HG02970 (cell line): ENCODE data around the gene USB1.

Experiments
- ATAC-seq: cut with Tn5 transposase; IDR thresholded peaks from one replicate; pipeline ENCODE4 v1.9.1; 2021; ENCODE audit warnings: mild to moderate bottlenecking, moderate library complexity, moderate number of reproducible peaks; ENCODE audit not compliant: unreplicated experiment, low FRiP score

The USB1 gene

DNA sequence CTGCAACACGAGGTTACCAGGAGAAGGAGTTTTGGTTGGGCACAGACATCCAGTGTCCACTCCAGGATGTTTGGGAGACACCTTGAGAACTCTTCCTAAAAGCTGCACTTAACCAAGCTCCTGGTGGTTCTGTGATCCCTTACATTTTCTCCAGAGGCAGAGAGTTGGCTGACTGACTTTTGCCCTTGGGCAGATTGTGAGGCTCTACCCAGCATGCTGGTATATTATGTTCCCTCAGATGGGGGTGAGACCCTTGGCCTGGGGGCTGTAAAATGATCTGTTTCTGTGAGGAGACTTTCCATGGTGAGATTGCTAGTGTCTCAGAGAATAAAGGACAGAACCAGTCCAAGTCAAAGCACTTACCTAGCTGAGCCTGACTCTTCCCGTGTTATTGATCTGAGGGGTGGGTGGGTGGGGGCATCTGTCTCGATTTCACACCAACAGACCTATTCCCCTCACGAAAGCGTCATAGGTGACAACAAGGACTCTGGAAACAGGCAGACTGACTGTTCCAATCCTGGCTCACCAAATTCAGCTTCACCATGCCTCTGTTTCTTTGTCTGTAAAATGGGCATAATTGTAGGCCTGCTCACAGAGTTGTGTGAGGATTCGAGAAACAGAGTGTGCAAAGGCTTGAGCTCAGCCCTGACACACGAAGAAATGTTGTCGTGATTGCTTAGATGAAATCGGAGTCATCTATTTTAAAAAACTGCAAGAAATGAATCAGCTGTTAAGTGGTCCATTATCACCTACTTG, 12.2 kb downstream of the USB1 start:
- no peak for ATAC-seq

DNA sequence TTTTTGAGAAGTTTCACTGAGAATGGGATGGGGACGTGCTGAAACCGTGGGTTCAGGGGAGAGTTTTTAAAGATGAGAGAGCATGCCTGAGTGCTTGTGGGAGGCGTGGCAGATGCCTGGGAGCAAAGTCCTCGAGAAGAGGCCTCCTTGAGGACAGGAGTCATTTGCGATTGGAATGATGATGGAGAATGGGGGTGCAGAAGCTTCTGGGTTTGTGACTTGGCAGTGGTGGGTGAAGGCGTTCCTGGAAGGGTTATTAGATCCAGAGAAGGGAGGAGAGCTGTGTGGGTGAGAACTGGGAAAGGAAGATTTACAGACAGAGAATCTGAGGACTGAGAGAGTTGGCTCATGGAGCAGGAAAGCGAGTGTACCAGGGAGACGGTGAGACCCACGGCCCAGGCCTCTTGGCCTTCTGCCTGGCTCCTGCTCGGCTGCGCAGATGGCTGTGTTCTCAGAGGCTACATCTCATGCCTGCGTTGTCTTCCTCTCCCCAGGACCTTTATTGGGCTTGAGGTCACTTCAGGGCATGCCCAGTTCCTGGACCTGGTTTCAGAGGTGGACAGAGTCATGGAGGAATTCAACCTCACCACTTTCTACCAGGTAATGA, 15.7 kb downstream of the USB1 start:
- ATAC-seq, result no peak

DNA sequence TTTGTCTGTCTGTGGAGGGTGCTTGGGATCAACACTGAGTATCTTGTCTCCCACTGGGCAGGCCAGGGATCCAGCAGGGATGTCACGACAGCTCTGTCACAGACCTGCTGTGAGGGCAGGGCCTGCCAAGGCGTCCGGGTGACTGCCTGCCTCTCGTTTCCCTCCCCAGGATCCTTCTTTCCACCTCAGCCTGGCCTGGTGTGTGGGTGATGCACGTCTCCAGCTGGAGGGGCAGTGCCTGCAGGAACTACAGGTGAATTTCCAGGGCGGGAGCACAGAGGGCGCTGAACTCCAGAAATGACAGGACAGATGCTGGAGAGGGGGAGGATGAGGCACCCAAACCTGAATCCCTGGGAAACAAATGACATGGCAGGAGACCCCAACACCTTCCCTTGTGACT, 17.6 kb downstream of the USB1 start:
- ATAC-seq, result no peak

DNA sequence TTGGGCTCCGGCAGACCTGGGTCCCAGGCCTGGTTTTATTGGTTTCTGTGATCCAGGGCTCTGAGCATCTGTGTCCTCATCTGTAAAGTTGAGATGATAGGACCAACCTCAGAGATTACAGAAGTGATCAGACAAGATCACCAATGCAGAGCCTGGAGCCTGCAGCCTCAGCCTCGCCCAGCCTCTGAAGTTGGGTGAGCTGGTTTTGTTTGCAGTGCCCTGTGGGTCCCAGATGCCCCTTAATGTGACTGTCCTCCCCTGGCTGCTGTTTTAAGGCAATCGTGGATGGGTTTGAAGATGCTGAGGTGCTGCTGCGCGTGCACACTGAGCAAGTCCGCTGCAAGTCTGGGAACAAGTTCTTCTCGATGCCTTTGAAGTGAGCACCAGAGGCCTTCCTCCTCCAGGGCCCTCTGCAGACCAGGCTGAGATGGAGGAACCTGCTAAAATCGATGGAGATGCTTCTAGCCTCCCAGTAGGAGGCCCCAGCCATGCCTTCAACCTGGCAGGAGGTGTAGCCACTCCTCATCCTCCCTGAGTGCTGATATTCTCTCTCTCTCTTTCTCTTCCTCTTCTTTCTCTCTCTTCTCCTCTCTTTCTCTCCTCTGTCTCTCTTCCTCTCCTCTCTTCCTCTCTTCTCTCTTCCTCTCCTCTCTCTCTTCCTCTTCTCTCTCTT, 18.8 kb downstream of the USB1 start:
- ATAC-seq, result no peak

DNA sequence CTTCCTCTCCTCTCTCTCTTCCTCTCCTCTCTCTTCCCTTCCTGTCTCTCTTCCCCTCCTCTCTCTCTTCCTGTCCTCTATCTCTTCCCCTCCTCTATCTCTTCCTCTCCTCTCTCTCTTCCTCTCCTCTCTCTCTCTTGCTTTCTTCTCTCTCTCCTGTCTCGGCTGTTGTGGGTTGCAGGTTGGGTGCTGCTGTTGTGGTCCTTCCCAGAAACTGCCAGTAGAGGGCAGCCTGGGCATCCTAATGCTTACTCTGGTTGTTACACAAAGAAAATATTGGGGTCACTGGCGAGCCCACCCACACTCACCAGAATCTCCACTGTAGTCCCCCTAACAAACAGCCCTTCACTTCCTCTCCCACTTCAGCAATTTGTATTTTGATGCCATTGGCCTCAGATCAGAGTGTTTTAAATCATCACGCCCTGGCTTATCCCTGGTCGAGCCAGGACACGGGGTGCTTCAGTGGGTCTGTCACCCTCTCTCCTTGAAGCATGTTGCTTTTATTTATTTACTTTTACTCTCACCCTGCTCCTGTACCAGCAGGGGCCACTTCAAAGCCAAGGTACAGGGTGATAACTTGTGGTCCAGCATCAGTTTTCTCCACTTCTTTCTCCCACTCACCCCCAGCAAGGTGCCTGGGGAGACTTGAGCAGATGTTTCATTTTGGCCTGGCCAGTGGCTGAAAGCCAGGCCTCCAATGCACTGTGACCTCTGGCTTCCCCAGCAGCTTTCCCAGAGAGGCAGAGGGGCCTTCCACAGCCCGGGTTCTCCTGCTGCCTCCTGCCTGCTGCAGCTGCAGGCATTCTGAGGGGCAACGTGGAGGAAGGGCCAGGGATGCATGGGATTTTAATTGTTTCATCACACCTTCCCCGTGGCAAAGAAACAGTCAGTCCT, 19.7 kb downstream of the USB1 start:
- ATAC-seq, result no peak

DNA sequence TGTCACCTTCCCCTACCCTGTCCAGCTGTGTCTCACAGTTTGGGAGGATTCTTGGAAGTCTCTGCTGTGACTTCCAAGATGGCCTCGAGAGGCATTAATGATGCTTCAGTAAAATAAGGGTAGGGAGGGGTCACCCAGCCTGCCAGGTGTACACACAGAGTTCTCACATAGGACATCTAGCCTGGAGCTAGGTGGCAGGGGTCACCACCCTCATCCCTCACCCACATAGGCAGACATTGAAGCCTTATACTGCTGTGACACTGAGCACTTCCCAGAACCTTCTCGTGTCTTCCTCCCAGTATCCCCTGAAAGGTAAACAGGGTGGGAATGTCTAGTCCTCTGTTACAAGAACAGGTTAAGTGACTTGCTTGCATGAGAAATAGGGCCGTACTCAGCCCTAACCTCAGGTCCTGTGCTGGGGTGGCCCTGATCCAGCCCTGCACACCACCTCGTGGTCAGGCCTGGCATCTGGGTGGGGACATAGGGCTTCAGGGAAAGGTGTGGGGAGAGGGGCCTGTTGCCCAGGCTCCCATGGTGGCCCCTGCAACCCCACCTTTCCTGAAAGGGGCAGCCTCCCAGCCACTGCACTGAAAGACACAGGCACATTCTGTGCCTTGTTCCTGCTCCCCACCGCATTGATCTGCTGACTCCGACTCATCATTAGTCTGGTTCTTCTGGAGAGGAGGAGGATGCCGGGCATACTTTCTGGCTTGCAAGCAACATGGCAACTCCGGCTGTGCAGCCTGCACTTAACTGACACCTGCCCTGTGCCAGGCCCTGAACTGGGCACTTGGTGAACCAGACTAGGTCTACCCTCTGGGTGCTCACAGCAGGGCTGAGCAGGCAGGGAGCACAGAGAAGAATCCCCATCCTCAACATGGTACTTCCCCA, 20.7 kb downstream of the USB1 start:
- ATAC-seq, result no peak

DNA sequence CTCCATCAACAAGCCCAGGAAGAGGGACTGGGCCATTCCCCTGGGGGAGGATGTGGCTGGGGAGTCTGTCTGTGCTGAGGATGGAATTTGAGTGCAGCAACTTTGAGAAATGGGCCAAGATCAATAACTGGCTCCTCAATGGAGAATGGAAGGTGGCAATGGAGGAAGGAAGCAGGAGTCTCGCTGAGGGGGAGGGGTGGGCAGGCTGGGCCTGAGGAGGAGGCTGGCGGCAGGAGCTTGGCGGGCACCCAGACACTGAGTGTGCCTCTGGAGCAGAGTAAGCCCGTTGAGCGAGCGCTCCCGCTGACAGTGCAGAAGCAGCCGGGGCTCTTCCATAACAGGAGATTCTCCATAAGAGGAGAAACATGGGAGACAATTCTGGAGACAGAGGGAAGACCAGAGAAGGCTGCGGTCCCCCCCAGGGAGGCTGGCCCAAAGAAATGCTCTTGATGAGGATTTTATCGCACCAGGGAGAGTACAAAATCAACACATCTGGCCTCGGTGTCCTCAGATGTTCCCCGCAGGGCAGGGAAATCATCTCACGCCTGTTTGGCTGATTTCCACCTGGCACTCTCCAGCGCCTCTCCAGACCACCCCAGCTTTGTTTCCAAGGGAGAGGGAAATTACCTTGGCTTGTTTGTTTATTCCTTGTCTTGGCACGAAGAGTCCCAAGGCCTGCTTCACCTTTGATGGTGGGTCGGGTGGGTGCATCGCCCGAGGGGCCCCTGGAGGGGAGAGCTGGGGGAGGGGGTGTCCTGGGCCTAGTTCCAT, 21.6 kb downstream of the USB1 start:
- no peak for ATAC-seq

DNA sequence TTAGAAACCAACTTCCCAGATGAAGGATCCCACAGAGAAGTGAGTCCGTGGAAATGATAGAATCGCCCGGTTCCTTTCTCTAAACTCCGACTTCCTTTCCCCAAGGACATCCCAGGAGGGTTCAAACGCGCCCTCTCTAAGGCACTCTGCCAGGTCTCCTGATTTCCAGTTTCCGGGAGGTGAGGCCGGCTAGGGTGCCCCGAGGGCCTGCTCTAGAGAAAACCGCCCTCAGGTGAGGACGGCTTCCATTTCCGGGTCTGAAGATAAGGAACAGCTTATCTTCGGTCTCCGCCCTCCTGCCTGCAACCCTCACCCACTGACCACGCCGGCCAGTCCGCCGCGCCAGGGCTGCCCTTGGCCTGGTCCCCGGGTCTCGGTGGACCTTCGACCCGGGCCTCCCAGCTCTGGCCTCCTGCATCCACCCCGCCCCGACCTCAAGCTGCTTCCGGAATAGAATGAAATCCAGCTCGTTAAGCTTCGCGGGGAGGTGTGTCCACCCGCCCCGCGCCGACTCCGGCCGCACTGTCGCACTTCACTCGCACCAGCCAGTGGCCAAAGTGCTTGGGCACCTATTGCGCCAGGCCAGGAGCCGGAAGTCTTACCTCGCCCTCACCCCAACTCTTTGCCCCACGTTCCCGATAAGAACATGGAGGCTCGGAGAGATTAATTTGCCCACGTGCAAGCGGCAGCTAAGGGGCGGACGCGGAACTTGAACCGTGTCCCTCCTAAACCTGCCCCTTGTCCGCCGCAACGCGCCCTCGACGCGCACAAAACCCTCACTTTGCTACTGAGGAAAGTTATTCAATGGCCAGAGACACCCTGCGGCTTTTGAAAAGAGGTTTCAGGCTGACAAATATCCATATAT, 23.5 kb downstream of the USB1 start:
- ATAC-seq, result no peak

DNA sequence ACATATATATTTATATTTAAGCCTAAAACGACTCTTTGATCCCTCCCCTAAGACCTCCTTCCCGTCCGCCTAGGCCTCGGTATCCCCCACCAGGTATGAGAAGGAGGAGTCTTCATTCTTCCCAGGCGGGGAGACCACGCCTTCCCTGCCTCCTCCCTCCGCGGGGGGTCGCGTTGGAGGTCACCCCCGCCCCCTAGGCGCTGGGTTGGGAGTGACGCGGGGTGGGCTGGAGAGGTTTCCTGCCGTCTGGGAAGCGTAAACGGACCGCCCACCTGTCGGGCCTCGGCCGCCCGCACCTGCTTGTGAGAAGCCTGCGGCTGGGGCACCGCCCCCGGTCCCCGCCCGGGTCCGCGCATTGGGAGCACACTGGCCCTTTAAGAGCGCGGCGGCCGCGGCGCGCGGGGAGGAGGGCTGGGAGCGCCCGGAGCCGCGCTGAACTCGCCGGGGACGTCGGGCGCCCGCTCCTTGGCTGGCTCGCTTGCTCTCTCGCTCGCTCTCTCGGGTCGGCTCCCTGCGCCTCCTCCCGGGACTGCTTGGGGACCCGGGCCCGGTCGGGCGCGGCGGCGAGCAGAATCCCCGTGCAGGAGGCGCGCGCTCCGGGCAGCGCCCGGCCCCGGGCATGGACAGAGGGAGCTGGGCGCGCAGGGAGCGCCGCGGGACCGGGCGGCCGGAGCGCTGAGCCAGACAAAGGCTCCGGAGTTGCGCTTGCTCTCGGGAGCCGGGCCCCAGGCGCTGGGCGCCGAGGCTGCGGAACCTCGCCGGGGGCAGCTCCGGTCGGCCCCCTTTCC, 24.3 kb downstream of the USB1 start, which contains the start of gene MMP15:
MMP15 (plus strand) TSS at position 404 of the 788 bp plus-strand sequence. CDS start 597 bp downstream, outside the sequence.
- ATAC-seq, result no peak

DNA sequence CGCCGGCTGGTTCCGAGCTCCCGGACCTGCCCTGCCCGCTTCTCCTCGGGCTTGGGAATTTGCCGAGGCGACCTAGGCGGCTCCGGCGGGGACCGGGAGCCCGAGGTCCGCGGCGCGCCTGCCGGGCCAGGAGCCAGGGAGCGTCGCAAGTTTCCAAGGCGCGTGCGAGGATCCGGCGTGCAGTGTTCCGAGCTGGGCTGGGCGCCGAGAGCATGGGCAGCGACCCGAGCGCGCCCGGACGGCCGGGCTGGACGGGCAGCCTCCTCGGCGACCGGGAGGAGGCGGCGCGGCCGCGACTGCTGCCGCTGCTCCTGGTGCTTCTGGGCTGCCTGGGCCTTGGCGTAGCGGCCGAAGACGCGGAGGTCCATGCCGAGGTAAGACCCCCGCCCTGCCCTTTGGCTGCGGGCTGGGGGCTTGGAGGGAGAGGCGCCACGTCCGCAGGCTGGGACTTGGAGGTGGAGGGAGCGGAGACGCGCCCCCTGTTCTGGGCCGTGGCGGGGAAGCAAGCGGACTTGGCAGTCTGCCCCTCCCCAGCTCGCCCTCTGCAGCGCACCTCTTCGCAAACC, 25.0 kb downstream of the USB1 start:
- ATAC-seq, result no peak

DNA sequence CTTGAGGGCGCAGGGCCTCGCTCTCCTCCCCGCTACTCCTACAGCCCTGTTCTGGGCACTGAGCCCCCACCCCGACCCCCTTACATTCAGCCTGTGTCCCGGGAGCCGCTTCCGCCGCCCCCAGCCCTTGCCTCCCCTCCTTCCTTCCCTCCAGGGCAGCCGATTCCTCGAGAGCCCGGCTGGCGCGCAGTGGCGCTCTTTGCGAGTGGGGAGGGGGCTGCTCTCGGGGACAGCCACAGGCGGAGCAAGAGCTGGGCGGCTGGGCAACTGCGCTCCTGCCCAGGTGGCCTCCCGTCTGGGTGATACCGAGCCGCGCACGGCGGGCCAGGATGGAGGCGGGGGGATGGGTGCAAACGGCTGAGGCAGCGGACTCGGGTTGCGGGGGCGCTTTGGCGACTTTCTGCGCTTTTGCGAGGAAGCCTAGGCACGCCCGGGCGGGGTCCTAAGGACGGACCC, 25.5 kb downstream of the USB1 start:
- ATAC-seq, result no peak

DNA sequence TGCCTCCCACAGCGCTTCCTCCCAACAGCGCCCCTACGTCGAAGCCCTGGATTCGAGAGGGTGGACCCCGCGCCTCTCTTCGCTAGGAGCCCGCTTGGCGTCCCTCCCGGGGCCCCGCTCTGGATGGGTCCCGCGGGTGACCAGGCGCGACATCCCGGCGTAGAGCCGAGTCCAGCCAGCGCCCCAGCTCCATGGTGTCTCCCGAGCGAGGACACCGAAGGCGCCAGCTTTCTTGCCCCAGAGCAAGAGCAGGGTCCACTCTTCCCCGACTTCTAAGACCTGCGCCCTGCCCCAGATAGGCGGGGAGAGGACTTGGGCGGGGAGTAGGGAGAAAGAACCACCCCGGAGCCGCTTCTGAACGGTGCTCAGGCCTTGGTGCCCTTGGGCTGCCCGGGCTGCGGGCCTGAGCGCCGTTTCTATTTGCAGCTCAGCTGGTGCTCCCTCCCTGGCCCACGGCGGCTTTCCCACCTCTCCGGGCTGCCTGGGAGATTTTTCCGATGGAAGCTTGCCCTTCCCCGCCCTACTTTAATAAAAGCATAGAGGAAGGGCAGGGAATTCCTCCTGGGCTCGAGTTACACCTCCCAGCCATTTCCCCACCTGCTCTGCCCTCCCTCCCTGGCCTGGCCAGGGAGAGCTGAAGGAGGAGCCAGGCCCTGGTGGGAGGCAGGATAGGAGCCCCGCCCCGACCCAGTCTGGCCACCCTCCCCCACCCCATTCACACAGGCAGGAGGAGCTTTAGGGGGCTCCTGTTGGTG, 26.1 kb downstream of the USB1 start:
- no peak for ATAC-seq

DNA sequence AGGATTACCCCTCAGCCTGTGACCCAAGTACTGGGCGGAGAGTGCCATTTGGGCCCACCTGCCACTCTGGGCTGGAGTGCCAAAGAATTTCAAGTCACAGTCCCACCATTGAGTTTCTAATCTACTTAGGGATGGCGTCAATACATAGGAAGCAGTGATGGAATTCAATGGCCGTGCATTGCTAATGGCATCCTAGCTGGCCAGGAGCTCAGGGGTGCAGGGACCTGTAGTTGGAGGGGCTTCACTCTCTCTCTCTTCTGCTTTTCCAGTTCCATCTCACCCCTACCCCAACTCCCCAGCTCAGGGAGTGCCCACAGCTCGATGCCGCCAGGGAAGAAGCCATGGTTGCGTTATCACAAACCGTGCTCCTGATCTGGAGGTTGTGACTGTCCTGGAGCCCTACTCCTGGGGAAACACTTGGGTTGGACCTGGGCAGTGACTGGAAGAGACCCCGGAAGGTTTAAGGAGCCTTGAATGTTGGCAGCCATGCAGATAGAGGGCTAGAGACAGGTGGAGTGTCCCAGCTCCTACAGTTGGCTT, 26.8 kb downstream of the USB1 start:
- no peak for ATAC-seq

DNA sequence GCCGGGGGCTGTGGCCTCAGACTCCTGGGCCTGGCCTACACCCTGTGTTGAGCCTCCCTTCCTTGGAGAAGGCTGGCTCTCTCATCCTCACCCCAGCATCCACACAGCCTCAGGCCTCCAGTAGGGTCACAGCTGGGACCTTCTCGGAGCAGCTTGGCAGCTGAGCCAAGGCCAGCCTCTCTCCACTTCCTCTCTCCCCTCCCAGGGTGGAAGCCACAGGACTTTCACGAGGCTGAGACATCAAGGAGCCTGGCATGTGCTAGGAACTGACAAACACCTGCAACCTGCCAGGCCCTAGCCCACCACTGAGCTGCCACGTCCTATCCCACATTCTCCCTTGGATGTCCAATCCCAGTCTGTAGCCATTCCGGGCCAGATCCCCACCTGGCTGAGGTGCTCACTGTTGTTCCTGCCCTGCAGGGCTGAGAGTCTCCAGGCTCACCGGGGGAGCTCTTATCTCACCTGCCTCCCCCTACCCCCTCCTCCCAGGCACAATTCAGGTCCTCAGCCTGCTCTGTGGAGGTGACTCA, 27.4 kb downstream of the USB1 start:
- ATAC-seq, result no peak

DNA sequence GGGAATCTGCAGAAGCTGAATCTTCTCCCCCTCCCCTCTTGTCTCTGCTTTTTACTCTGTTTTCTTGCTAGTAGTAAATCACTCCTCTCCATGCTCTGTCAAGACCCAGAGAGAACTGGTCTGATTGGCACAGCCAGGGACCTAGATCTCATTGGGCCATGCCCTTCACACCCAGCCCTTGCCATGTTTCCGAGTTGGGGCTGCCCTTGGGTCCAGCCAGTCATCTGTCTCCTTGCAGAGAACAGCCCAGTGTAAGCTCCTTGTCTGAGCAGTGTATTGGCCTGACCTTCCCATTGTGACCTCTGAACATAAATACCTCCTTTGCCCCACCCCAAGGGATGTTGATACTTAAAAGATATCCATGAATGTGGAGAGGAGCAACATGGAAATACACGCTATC, 28.2 kb downstream of the USB1 start:
- no peak for ATAC-seq
